Heart right ventricle (tissue), 16 donors: ENCODE results near the gene S100A2. TPM values are rescaled to one million over a fixed set of nuclear protein-coding genes. Genes with fewer than 3 reads are reported as not detected.
A peak's percentile ranks its signal among the peaks of the same experiment; 100 is the strongest.
"Not testable (repeated sequence)": the region's sequence is repeated elsewhere in the genome, so short reads cannot be mapped to it uniquely, and the experiment has no call there.

Experiments
- ATAC-seq, 8 donors: fragments of 200-7000 bp; cut with Tn5 transposase; one replicate each; pipeline ENCODE4 v1.9.1; 2020; ENCODE audit warnings: mild to moderate bottlenecking in 8 of 8, moderate library complexity in 8 of 8, moderate number of reproducible peaks in 1 of 8
- DNase-seq, 2 donors: peaks; one replicate each; pipeline ENCODE4 v3.0.0-alpha.2; 2020
- H3K27ac ChIP-seq, 10 donors: fragments of 200-600 bp; sonication (generic) in 2 of 10; one replicate each; pipeline versions ENCODE4 v1.5.0 to v1.8.0; 2020 to 2022; ENCODE audit warnings: mild to moderate bottlenecking in 3 of 10
- H3K27me3 ChIP-seq, 7 donors: fragments of 200-600 bp; one replicate each; pipeline ENCODE4 v1.8.0; 2021 to 2022; ENCODE audit warnings: mild to moderate bottlenecking in 2 of 7
- H3K36me3 ChIP-seq, 9 donors: fragments of 200-600 bp; sonication (generic) in 1 of 9; one replicate each; pipeline versions ENCODE4 v1.5.0 to v1.8.0; 2020 to 2022; ENCODE audit warnings: mild to moderate bottlenecking in 2 of 9
- H3K4me1 ChIP-seq, 9 donors: fragments of 200-600 bp; sonication (generic) in 1 of 9; one replicate each; pipeline versions ENCODE4 v1.5.0 to v1.8.0; 2020 to 2022; ENCODE audit warnings: mild to moderate bottlenecking in 4 of 9
- H3K4me3 ChIP-seq, 10 donors: fragments of 200-600 bp; sonication (generic) in 2 of 10; one replicate each; pipeline versions ENCODE4 v1.5.0 to v1.8.0; 2020 to 2022; ENCODE audit warnings: mild to moderate bottlenecking in 7 of 10, moderate library complexity in 2 of 10
- H3K9me3 ChIP-seq, 11 donors: fragments of 200-600 bp in 10 of 11; sonication (generic) in 2 of 11; one replicate each; pipeline versions ENCODE4 v1.5.0 to v1.8.0; 2013 to 2022; ENCODE audit warnings: mild to moderate bottlenecking in 2 of 11, control low read depth in 1 of 11, moderate library complexity in 1 of 11
- WGBS, 2 donors: extraction: QIAGEN DNeasy Blood & Tissue Kit; methylation state at CpG; one replicate each; pipeline ENCODE4 v1.1.7; 2013; ENCODE audit warnings: inconsistent platforms in 1 of 2; 5-methylcytosine and 5-hydroxymethylcytosine counted together
- intact Hi-C, 10 donors: fragments of 100-400 bp; cut with DNase I; formaldehyde crosslinking; loops; one replicate each; pipeline versions ENCODE4 v1.11.1 to v1.14.2; 2022
- polyA plus RNA-seq, 2 donors: library from polyadenylated mRNA; stranded (reverse); fragments of 200-250 nt; gene quantifications; one replicate each; pipeline ENCODE4 v1.2.3, GENCODE V29; 2013
- total RNA-seq, 10 donors: library from RNA; stranded (reverse); fragmentation: NEBNext Ultra II Directional in 3 of 10; extraction: Animal tissue kit (Norgen Biotek cat#: 25700) in 3 of 10; gene quantifications; one replicate each; pipeline versions ENCODE4 v1.2.1 to v1.2.4, GENCODE V29; 2021 to 2023
- TF ChIP-seq, protein P1 (sequence below), 9 donors: fragments of 200-600 bp; sonication (generic) in 2 of 9; IDR thresholded peaks; one replicate each; pipeline versions ENCODE4 v1.5.0 to v1.8.0; 2021 to 2022; ENCODE audit warnings: antibody characterized with exemption in 9 of 9, mild to moderate bottlenecking in 5 of 9, moderate library complexity in 1 of 9
- donor health status: Arrhythmogenic right ventricular cardiomyopathy.
- donor health status: ischemic (EF 13 %, LVEDD 7.1; RV severe dilation, severe dysfunction).
- donor health status: healthy with polysubstance abuse.
- donor health status: DM: no; HTN: yes; CAD: no.
- donor health status: DM: no; HTN: no; CAD: no.
- donor health status: ischemic (EF 25% LVEDD 6.9; RV normal size, moderate dysfunction).
- donor health status: ischemic (EF 25% LVEDD 5.7; RV mildly dilated, moderate dysfunction).
- donor health status: healthy.
- donor health status: DM: yes; HTN: yes; CAD: no.
- donor health status: Ischemic cardiomyopathy.
- donor health status: ischemic (EF 35%, LVEDD 5.7; RV mildly dilated, moderate dysfunction).
- donor health status: nonischemic (EF 11% LVEDD 7.7; RV severe dilation, severe dysfunction).
- donor health status: DM: yes; HTN: yes; CAD: no.
- donor health status: PGD.
- donor health status: ischemic (EF 29% LVEDD 5.4; RV normal size, mild dysfunction).
- donor health status: nonischemic (EF 23%, LVEDD 6.1; RV moderate dilation, normal function).

S100A2 gene
- total and polyA plus RNA-seq, 12 donors = 1.2 to 7.4 (median 3.1) TPM; not detected in 1

DNA sequence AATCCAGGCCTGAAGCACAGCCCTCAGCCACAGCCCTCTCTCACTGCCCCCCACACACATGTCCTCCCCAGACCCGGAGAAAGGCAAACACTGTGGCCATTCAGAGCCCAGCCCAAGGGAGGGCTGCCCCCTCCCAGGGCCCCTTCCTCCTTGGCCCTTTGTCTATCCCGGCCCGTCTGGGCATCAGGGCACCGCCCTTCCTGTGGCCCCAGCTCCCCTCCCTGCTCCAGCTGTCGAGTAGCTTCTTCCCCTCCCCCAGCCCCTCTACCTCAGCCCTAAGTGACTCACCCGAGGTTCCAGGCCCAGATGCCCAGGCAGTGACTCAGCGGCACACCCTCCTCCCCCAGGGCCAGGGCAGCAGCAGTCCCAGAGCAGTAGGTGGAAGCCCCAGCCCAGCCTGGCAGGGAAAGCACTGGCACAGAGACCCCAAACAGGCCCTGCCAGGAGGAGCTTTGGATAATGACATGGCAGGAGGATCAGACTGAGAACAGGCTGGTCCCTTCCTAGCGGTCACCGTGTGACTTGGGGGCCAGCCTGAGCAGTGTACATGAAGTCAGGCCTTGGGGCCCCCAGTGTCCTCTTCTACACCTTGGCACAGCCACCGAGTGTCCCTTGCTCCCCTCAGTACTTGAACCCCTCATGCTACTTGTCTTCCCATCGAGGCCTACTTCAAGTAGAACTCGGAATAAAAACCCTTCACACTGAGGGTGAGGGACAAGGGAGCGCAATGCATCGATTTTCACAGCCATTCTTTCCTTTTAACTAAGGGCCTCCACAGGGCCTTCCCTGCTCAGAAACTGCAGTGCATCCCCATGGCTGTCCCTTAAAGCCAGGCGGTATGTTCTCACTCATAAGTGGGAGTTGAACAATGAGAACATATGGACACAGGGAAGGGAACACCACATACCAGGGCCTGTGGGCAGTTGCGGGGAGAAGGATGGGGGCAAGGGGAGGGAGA is 1.0 kb upstream of the S100A2 start:
- no peaks in the 10 kb centered on the region for H3K36me3 ChIP-seq
- DNase-seq (peak; percentile 90 to 92), ATAC-seq (peak; percentile 85 to 96 (median 94))
- H3K9me3 ChIP-seq = no peaks in the 10 kb centered on the region
- TF ChIP-seq, protein P1, sequence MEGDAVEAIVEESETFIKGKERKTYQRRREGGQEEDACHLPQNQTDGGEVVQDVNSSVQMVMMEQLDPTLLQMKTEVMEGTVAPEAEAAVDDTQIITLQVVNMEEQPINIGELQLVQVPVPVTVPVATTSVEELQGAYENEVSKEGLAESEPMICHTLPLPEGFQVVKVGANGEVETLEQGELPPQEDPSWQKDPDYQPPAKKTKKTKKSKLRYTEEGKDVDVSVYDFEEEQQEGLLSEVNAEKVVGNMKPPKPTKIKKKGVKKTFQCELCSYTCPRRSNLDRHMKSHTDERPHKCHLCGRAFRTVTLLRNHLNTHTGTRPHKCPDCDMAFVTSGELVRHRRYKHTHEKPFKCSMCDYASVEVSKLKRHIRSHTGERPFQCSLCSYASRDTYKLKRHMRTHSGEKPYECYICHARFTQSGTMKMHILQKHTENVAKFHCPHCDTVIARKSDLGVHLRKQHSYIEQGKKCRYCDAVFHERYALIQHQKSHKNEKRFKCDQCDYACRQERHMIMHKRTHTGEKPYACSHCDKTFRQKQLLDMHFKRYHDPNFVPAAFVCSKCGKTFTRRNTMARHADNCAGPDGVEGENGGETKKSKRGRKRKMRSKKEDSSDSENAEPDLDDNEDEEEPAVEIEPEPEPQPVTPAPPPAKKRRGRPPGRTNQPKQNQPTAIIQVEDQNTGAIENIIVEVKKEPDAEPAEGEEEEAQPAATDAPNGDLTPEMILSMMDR (IDR thresholded peaks at IDR 0.05) = no peak
- WGBS, 2 donors = 48 to 64% methylated on average over 16 of the region's 16 CpGs
- intact Hi-C loops = loop anchor here in 9 of 10 donors (1.0 to 10.0 kb wide), 7 partner anchors 21 to 214 kb away; partner anchors contain the start of genes S100A9 (in 3 of the 9), S100A4 (in 1 of the 9) and S100A6 (in 1 of the 9)
- peak overlapping the region; percentile 51 to 96 (median 85) for H3K27ac ChIP-seq
- peaks cover 26 to 44% (median 36%) of the 10 kb centered on the region in 9 donors for H3K4me1 ChIP-seq
- no peaks in the 10 kb centered on the region for H3K27me3 ChIP-seq
- peak overlapping the region in 1 of 10 donors; percentile 12 for H3K4me3 ChIP-seq

GRCh38 chr1:153563991-153564390 is 1.7 kb downstream of the S100A2 start:
- Histone ChIP-seq H3K36me3 (no peaks in the 10 kb centered on the region), H3K27ac (no peak overlapping the region), H3K4me3 (no peak overlapping the region), H3K9me3 (no peaks in the 10 kb centered on the region), H3K4me1 (peaks cover 26 to 42% (median 36%) of the 10 kb centered on the region in 9 donors), H3K27me3 (no peaks in the 10 kb centered on the region)
- DNase-seq = no peak
- no peak for ATAC-seq
- TF ChIP-seq, protein P1 (IDR thresholded peaks at IDR 0.05) = no peak
- WGBS, 2 donors = 84 to 88% methylated on average over 7 of the region's 7 CpGs
- intact Hi-C loops = loop anchor here in 4 of 10 donors (10.0 kb wide), 2 partner anchors 49 to 209 kb away; partner anchors contain the start of gene S100A9 (in 3 of the 4)

DNA sequence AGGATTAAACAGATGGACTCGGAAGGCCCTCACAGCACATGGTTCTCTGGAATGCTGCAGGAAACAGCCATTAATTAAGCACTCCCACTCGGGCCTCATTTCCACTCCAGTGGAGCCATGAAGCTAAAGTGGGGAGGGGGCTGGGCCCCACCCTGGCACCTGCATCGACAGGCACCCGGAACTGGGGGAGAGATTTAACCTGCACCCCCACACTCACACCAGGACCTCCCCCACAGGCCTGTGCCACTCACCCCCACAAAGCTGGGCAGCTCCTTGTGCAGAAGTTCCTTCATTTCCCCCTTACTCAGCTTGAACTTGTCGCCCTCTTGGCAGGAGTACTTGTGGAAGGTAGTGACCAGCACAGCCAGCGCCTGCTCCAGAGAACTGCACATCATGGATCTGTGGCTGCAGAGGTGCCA is 2.2 kb downstream of the S100A2 start:
- no peak for DNase-seq
- ATAC-seq = no peak
- intact Hi-C loops = loop anchor here in 4 of 10 donors (10.0 kb wide), 2 partner anchors 49 to 209 kb away; partner anchors contain the start of gene S100A9 (in 3 of the 4)
- 81 to 86% methylated on average over 6 of the region's 6 CpGs for WGBS, 2 donors
- H3K27ac ChIP-seq = no peak overlapping the region
- H3K4me1 ChIP-seq = peaks cover 26 to 37% (median 32%) of the 10 kb centered on the region in 9 donors
- H3K27me3 ChIP-seq = no peaks in the 10 kb centered on the region
- no peaks in the 10 kb centered on the region for H3K36me3 ChIP-seq
- H3K9me3 ChIP-seq = no peaks in the 10 kb centered on the region
- H3K4me3 ChIP-seq = no peak overlapping the region
- TF ChIP-seq, protein P1 (IDR thresholded peaks at IDR 0.05) = no peak

GRCh38 chr1:153562021-153562420 is 3.6 kb downstream of the S100A2 start:
- H3K36me3 ChIP-seq, H3K27me3 ChIP-seq, ATAC-seq, H3K9me3 ChIP-seq, H3K4me3 ChIP-seq, DNase-seq, H3K27ac ChIP-seq: not testable (repeated sequence)
- WGBS, 2 donors = 88 to 91% methylated on average over 3 of the region's 3 CpGs
- peaks cover 15 to 23% (median 18%) of the 10 kb centered on the region in 9 donors for H3K4me1 ChIP-seq
- intact Hi-C loops = loop anchor here in 4 of 10 donors (10.0 kb wide), 2 partner anchors 47 to 207 kb away; partner anchors contain the start of gene S100A9 (in 3 of the 4)
